A673 (cell line): ENCODE results near the gene CLDN8.

Experiments
- CTCF ChIP-seq: fragments of 300-800, 200-600 bp; sonication (generic); conservative IDR thresholded peaks from 2 replicates; pipeline ENCODE4 v1.5.1; 2017; ENCODE audit warnings: low read depth, mild to moderate bottlenecking, antibody characterized with exemption, low read length, moderate library complexity, mixed read lengths
- EZH2 ChIP-seq: fragments of 200-600 bp; sonication (generic); IDR thresholded peaks from 2 replicates; pipeline ENCODE4 v1.6.1; 2017; ENCODE audit warnings: borderline replicate concordance, low read depth, mild to moderate bottlenecking, mixed read lengths, antibody characterized with exemption, low read length; ENCODE audit not compliant: poor library complexity, severe bottlenecking

- TF ChIP-seq CTCF (no peak), EZH2 (no peak)
Observed at GRCh38 chr21:30166171-30166570, 49.7 kb downstream of the CLDN8 start.
